HCT116 (cell line): Measurements from ENCODE around the gene ZNF860. TPM values are rescaled to one million over a fixed set of nuclear protein-coding genes. Genes with fewer than 3 reads are reported as not detected.
A peak's percentile ranks its signal among the peaks of the same experiment; 100 is the strongest.

Source experiments
- ATAC-seq: fragments of 200-7000 bp; cut with Tn5 transposase; 2 replicates; pipeline ENCODE4 v1.9.1; 2020; ENCODE audit warnings: mild to moderate bottlenecking, moderate library complexity
- BruUV-seq: library from RNA; stranded (reverse); fragments of 400-500 nt; replicated peaks from 2 replicates; lab custom pipeline; 2021; lab: Mats Ljungman, UMichigan
- CTCF ChIA-PET: fragments of 300-600 bp; sonication (Branson Sonifier 250); formaldehyde crosslinking; loops from one replicate; lab custom pipeline; 2021; ENCODE audit warnings: antibody characterized with exemption; lab: Charles Lee
- POLR2A ChIA-PET: fragments of 300-600, 350-600 bp; sonication (Branson Sonifier 250); formaldehyde crosslinking; loops from one replicate; lab custom pipeline; 2021; ENCODE audit warnings: antibody characterized with exemption; lab: Charles Lee
- RAD21 ChIA-PET, 2 experiments: fragments of 300-600 bp; sonication (Branson Sonifier 250); formaldehyde crosslinking; loops; one replicate each; lab custom pipeline; 2023; ENCODE audit warnings: low total read pairs in 2 of 2; ENCODE audit not compliant: uncharacterized antibody in 2 of 2, unreplicated experiment in 2 of 2, low non-redundant PET in 1 of 2; lab: Charles Lee
- DNase-seq: peaks from one replicate; pipeline ENCODE4 v3.0.0-alpha.2; 2010; ENCODE audit warnings: low read depth, low spot score
- H2AFZ ChIP-seq: fragments of 200-600 bp; shearing (Covaris generic), sonication (generic); 2 replicates; pipeline ENCODE4 v1.6.1; 2017; ENCODE audit warnings: low read depth, mixed run types, mixed read lengths, antibody characterized with exemption, low read length; ENCODE audit not compliant: poor library complexity, severe bottlenecking
- H3K27ac ChIP-seq: 2 replicates; pipeline ENCODE4 v1.5.1; 2012; ENCODE audit warnings: low read depth, low read length
- H3K27me3 ChIP-seq: fragments of 200-600 bp; sonication (generic); 2 replicates; pipeline ENCODE4 v1.6.1; 2016; ENCODE audit warnings: mixed run types, low read length, mixed read lengths; ENCODE audit not compliant: insufficient read depth
- H3K36me3 ChIP-seq, 2 experiments: fragments of 200-500 bp in 1 of 2; fragments of 200-600 bp in 1 of 2; sonication (Bioruptor generic) in 1 of 2; sonication (generic) in 1 of 2; 2 replicates each; pipeline versions ENCODE4 v1.5.1 to v1.6.1; 2014 to 2016; ENCODE audit warnings: low read length in 2 of 2, inconsistent platforms in 1 of 2, mixed read lengths in 1 of 2, mixed run types in 1 of 2; ENCODE audit not compliant: insufficient read depth in 2 of 2, control insufficient read depth in 1 of 2
- H3K4me1 ChIP-seq, 2 experiments: fragments of 200-600 bp in 1 of 2; sonication (generic) in 1 of 2; 2 replicates each; pipeline versions ENCODE4 v1.5.1 to v1.6.1; 2012 to 2017; ENCODE audit warnings: low read length in 2 of 2, inconsistent platforms in 1 of 2, mild to moderate bottlenecking in 1 of 2, mixed read lengths in 1 of 2, mixed run types in 1 of 2, moderate library complexity in 1 of 2; ENCODE audit not compliant: insufficient read depth in 2 of 2, control insufficient read depth in 1 of 2
- H3K4me2 ChIP-seq: fragments of 200-600 bp; sonication (generic); 2 replicates; pipeline ENCODE4 v1.6.1; 2017; ENCODE audit warnings: mixed run types, low read length, mixed read lengths
- H3K4me3 ChIP-seq, 2 experiments: fragments of 200-600 bp in 1 of 2; sonication (generic) in 1 of 2; replicated peaks in 1 of 2; 2 replicates each; pipeline ENCODE4 v1.5.1; 2011 to 2016; ENCODE audit warnings: low read length in 2 of 2, control low read depth in 1 of 2, low read depth in 1 of 2, mild to moderate bottlenecking in 1 of 2, mixed read lengths in 1 of 2, mixed run types in 1 of 2
- H3K79me2 ChIP-seq: fragments of 200-600 bp; sonication (generic); 2 replicates; pipeline ENCODE4 v1.6.1; 2017; ENCODE audit warnings: mild to moderate bottlenecking, mixed run types, low read length, moderate library complexity, mixed read lengths; ENCODE audit not compliant: insufficient read depth
- H3K9ac ChIP-seq: fragments of 200-600 bp; sonication (generic); 2 replicates; pipeline ENCODE4 v1.6.1; 2016; ENCODE audit warnings: low read length, mixed read lengths
- H3K9me2 ChIP-seq: fragments of 200-600 bp; sonication (generic), shearing (Covaris generic); 2 replicates; pipeline ENCODE4 v1.6.1; 2017; ENCODE audit warnings: mixed run types, mild to moderate bottlenecking, moderate library complexity; ENCODE audit not compliant: insufficient read depth
- H3K9me3 ChIP-seq, 2 experiments: fragments of 200-500 bp in 1 of 2; fragments of 200-600 bp in 1 of 2; sonication (Bioruptor generic) in 1 of 2; sonication (generic) in 1 of 2; 2 replicates each; pipeline ENCODE4 v1.6.1; 2014 to 2017; ENCODE audit warnings: low read length in 2 of 2, mixed read lengths in 2 of 2, inconsistent platforms in 1 of 2, low read depth in 1 of 2, mild to moderate bottlenecking in 1 of 2, mixed run types in 1 of 2, moderate library complexity in 1 of 2; ENCODE audit not compliant: control insufficient read depth in 1 of 2, insufficient read depth in 1 of 2
- H4K20me1 ChIP-seq: fragments of 200-600 bp; sonication (generic), shearing (Covaris generic); 2 replicates; pipeline ENCODE4 v1.6.1; 2017; ENCODE audit warnings: mixed run types, mild to moderate bottlenecking, moderate library complexity; ENCODE audit not compliant: insufficient read depth
- ATF3 ChIP-seq: IDR thresholded peaks from 2 replicates; pipeline ENCODE4 v1.6.1; 2012
- EGR1 ChIP-seq: IDR thresholded peaks from 2 replicates; pipeline ENCODE4 v1.6.1; 2012; ENCODE audit warnings: low read depth
- ELF1 ChIP-seq: IDR thresholded peaks from 2 replicates; pipeline ENCODE4 v1.6.1; 2012; ENCODE audit warnings: low read depth, borderline replicate concordance
- EZH2 ChIP-seq: fragments of 200-600 bp; sonication (generic); IDR thresholded peaks from 2 replicates; pipeline ENCODE4 v1.6.1; 2017; ENCODE audit warnings: antibody characterized with exemption, mixed run types
- EZH2phosphoT487 ChIP-seq: fragments of 200-600 bp; IDR thresholded peaks from 2 replicates; pipeline ENCODE4 v1.6.1; 2018; ENCODE audit warnings: antibody characterized with exemption, borderline replicate concordance
- FOSL1 ChIP-seq: IDR thresholded peaks from 2 replicates; pipeline ENCODE4 v1.6.1; 2012; ENCODE audit warnings: low read depth
- JUND ChIP-seq: IDR thresholded peaks from 2 replicates; pipeline ENCODE4 v1.6.1; 2012
- POLR2A ChIP-seq: IDR thresholded peaks from 2 replicates; pipeline ENCODE4 v1.7.0; 2011; ENCODE audit warnings: borderline replicate concordance; ENCODE audit not compliant: insufficient read depth, insufficient read length; ENCODE audit errors: extremely low read depth
- POLR2AphosphoS5 ChIP-seq: IDR thresholded peaks from 2 replicates; pipeline ENCODE4 v1.6.1; 2011; ENCODE audit warnings: mild to moderate bottlenecking, low read depth, low read length, moderate library complexity
- SIN3A ChIP-seq: IDR thresholded peaks from 2 replicates; pipeline ENCODE4 v1.6.1; 2012; ENCODE audit warnings: low read depth
- SRF ChIP-seq: IDR thresholded peaks from 2 replicates; pipeline ENCODE4 v1.6.1; 2012; ENCODE audit warnings: low read depth
- TCF7L2 ChIP-seq: IDR thresholded peaks from 2 replicates; pipeline ENCODE4 v1.7.0; 2011; ENCODE audit warnings: borderline replicate concordance, inconsistent platforms; ENCODE audit not compliant: insufficient read depth, insufficient read length; ENCODE audit errors: extremely low read depth
- YY1 ChIP-seq: IDR thresholded peaks from 2 replicates; pipeline ENCODE4 v1.6.1; 2011; ENCODE audit warnings: low read length, low read depth, moderate library complexity, mild to moderate bottlenecking; ENCODE audit not compliant: insufficient replicate concordance; ENCODE audit errors: extremely low read depth
- ZFX ChIP-seq: fragments of 450-650 bp; IDR thresholded peaks from 2 replicates; pipeline ENCODE4 v1.6.1; 2017
- ZNF274 ChIP-seq: fragments of 200-500 bp; sonication (Bioruptor generic); IDR thresholded peaks from 2 replicates; pipeline ENCODE4 v1.6.1; 2014; ENCODE audit warnings: mild to moderate bottlenecking, low read depth, low read length, inconsistent platforms
- intact Hi-C: fragments of 100-400 bp; cut with micrococcal nuclease; formaldehyde crosslinking; loops from 2 replicates; pipeline ENCODE4 v1.10.0; 2022
- total RNA-seq: library from RNA; stranded (reverse); gene quantifications from one replicate; pipeline ENCODE4 v1.2.1, GENCODE V29; 2021; ENCODE audit not compliant: unreplicated experiment
- TF ChIP-seq, protein P1 (sequence below): IDR thresholded peaks from 2 replicates; pipeline ENCODE4 v1.6.1; 2011; ENCODE audit warnings: mild to moderate bottlenecking, low read length, moderate library complexity; ENCODE audit not compliant: insufficient replicate concordance; ENCODE audit errors: extremely low read depth

The ZNF860 gene
- total RNA-seq, 1 experiment from 2014 or later = 2.9 TPM

- no peak for TF ChIP-seq POLR2A
- TF ChIP-seq ZFX = no peak
- peak; percentile 67; the same call in 1 of the 2 replicates for TF ChIP-seq SIN3A
- TF ChIP-seq, protein P1, sequence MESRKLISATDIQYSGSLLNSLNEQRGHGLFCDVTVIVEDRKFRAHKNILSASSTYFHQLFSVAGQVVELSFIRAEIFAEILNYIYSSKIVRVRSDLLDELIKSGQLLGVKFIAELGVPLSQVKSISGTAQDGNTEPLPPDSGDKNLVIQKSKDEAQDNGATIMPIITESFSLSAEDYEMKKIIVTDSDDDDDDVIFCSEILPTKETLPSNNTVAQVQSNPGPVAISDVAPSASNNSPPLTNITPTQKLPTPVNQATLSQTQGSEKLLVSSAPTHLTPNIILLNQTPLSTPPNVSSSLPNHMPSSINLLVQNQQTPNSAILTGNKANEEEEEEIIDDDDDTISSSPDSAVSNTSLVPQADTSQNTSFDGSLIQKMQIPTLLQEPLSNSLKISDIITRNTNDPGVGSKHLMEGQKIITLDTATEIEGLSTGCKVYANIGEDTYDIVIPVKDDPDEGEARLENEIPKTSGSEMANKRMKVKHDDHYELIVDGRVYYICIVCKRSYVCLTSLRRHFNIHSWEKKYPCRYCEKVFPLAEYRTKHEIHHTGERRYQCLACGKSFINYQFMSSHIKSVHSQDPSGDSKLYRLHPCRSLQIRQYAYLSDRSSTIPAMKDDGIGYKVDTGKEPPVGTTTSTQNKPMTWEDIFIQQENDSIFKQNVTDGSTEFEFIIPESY = no peak
- TF ChIP-seq FOSL1 = peak; percentile 74
- TF ChIP-seq SRF = peak; percentile 49; the same call in 1 of the 2 replicates
- no peak for TF ChIP-seq TCF7L2
- no peak for TF ChIP-seq EZH2phosphoT487
- TF ChIP-seq ELF1 = no peak
- TF ChIP-seq EGR1 = no peak
- TF ChIP-seq JUND = peak; percentile 80
- TF ChIP-seq ATF3 = no peak
- no peak for TF ChIP-seq ZNF274
- no peak for TF ChIP-seq POLR2AphosphoS5
Observed at GRCh38 chr3:31968927-31969418, 12.6 kb upstream of the ZNF860 start (continued).

GRCh38 chr3:31971607-31972006 lies 9.9 kb upstream of the ZNF860 start:
- intact Hi-C loops = no loop called here
- Histone ChIP-seq H3K9ac (no peak overlapping the region), H3K4me3 (no peak overlapping the region), H4K20me1 (no peaks in the 10 kb centered on the region), H3K79me2 (peaks cover 53% of the 10 kb centered on the region; the same call in 1 of the 2 replicates), H3K27ac (no peak overlapping the region), H3K9me3 (no peaks in the 10 kb centered on the region), H2AFZ (no peak overlapping the region), H3K4me2 (no peak overlapping the region), H3K27me3 (no peaks in the 10 kb centered on the region), H3K4me1 (peaks cover 36 to 41% of the 10 kb centered on the region in 2 experiments), H3K36me3 (no peaks in the 10 kb centered on the region), H3K9me2 (no peaks in the 10 kb centered on the region)
- no peak for ATAC-seq
- POLR2A ChIA-PET = no interaction called here
- TF ChIP-seq JUND (no peak), YY1 (no peak), SIN3A (no peak), EZH2 (no peak)
- DNase-seq = no peak
- CTCF ChIA-PET = no interaction called here
- RAD21 ChIA-PET = no interaction called here
- BruUV-seq = no TSS peak
